Stomach (tissue), 9 donors: Measurements from ENCODE around the gene MAP6D1. TPM values are rescaled to one million over a fixed set of nuclear protein-coding genes. Genes with fewer than 3 reads are reported as not detected.
"Not testable (repeated sequence)": the region's sequence is repeated elsewhere in the genome, so short reads cannot be mapped to it uniquely, and the experiment has no call there.

Experiments
- DNase-seq, 2 donors: peaks; one replicate each; pipeline versions ENCODE4 v3.0.0 to v3.0.0-alpha.2; 2013 to 2019
- H3K27ac ChIP-seq, 5 donors: fragments of 200-600 bp in 4 of 5; sonication (generic) in 4 of 5; one replicate each; pipeline ENCODE4 v1.5.1; 2013 to 2019; ENCODE audit warnings: mild to moderate bottlenecking in 1 of 5, moderate library complexity in 1 of 5
- H3K27me3 ChIP-seq, 3 donors: fragments of 200-600 bp; sonication (generic); one replicate each; pipeline ENCODE4 v1.5.1; 2017 to 2019; ENCODE audit warnings: mixed run types in 1 of 3
- H3K36me3 ChIP-seq, 4 donors: fragments of 200-600 bp; sonication (generic); 1 replicate in 3 of 4; 2 replicates in 1 of 4; pipeline ENCODE4 v1.5.1; 2016 to 2019
- H3K4me1 ChIP-seq, 4 donors: fragments of 200-600 bp; sonication (generic); one replicate each; pipeline ENCODE4 v1.5.1; 2016 to 2019
- H3K4me3 ChIP-seq, 4 donors: fragments of 200-600 bp; sonication (generic) in 3 of 4; one replicate each; pipeline ENCODE4 v1.5.1; 2016 to 2019; ENCODE audit warnings: mild to moderate bottlenecking in 1 of 4
- H3K9me3 ChIP-seq, 4 donors: fragments of 200-600 bp; sonication (generic); one replicate each; pipeline ENCODE4 v1.5.1; 2016 to 2019
- CTCF ChIP-seq, 7 experiments: fragments of 450-650 bp in 4 of 7; fragments of 200-600 bp in 3 of 7; sonication (generic) in 3 of 7; IDR thresholded peaks; one replicate each; pipeline ENCODE4 v1.5.1; 2016 to 2019; ENCODE audit warnings: antibody characterized with exemption in 7 of 7, control low read depth in 2 of 7, mild to moderate bottlenecking in 1 of 7
- EP300 ChIP-seq: sonication (generic); formaldehyde crosslinking; IDR thresholded peaks from one replicate; pipeline ENCODE4 v1.6.1; 2017; ENCODE audit warnings: antibody characterized with exemption
- POLR2A ChIP-seq, 4 donors: fragments of 450-650 bp; IDR thresholded peaks; one replicate each; pipeline ENCODE4 v1.6.1; 2016; ENCODE audit warnings: antibody characterized with exemption in 4 of 4, control low read depth in 2 of 4, mild to moderate bottlenecking in 1 of 4, moderate library complexity in 1 of 4
- POLR2AphosphoS5 ChIP-seq, 3 donors: sonication (generic); formaldehyde crosslinking; IDR thresholded peaks; one replicate each; pipeline ENCODE4 v1.6.1; 2016; ENCODE audit warnings: antibody characterized with exemption in 3 of 3
- WGBS, 5 donors: extraction: QIAGEN DNeasy Blood & Tissue Kit in 3 of 5; methylation state at CpG; one replicate each; pipeline versions ENCODE4 v1.1.5 to v1.1.7; 2013 to 2018; 5-methylcytosine and 5-hydroxymethylcytosine counted together
- intact Hi-C: fragments of 100-400 bp; cut with DNase I; formaldehyde crosslinking; loops from one replicate; pipeline ENCODE4 v1.15.1; 2023; ENCODE audit warnings: low total_unique reads
- polyA plus RNA-seq, 3 donors: library from polyadenylated mRNA; stranded (reverse); fragments of 200-250 nt; gene quantifications; one replicate each; pipeline ENCODE4 v1.2.3, GENCODE V29; 2013
- total RNA-seq, 5 donors: library from RNA; depleted of rRNA; stranded (reverse); fragments of >200 nt; gene quantifications; one replicate each; pipeline versions ENCODE4 v1.1.0 to v1.2.3, GENCODE V29; 2014 to 2016
- donor health status: healthy with polysubstance abuse.
- donor health status: Bipolar disorder and iron deficiency.
- donor health status: healthy.

Gene MAP6D1
- total and polyA plus RNA-seq, 8 donors = 0.25 to 1.0 (median 0.58) TPM; not detected in 5

DNA sequence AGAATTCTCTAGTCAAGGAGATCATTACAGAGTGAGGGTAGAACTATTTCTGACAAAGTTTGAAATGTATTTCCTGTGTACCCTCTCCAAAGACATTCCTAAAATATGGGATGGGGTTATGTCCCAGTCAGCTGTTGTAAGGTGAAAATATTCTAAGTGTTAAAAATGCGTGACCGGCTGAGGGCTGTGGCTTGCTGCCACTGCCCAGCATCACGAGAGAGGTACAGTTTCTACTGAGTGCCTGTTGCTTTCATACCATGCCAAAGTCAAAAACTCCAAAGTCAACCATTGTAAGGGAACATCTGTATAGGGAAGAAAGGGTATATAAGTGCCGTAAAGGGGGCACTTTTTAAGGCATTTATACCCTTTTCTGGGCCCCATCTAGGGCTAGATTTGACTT, 30.9 kb downstream of the MAP6D1 start:
- Histone ChIP-seq H3K9me3 (no peaks in the 10 kb centered on the region), H3K36me3 (peaks cover 37 to 80% (median 78%) of the 10 kb centered on the region in 4 donors), H3K27me3 (no peaks in the 10 kb centered on the region), H3K4me3 (no peak overlapping the region), H3K27ac (no peak overlapping the region), H3K4me1 (no peaks in the 10 kb centered on the region)
- intact Hi-C loops = no loop called here
- TF ChIP-seq CTCF (IDR thresholded peaks at IDR 0.05) (no peak), POLR2A (IDR thresholded peaks at IDR 0.05) (no peak), EP300 (no peak), POLR2AphosphoS5 (IDR thresholded peaks at IDR 0.05) (no peak)
- WGBS, 5 donors = 91 to 95% (median 93%) methylated on average over 4 of the region's 4 CpGs
- DNase-seq = no peak

DNA sequence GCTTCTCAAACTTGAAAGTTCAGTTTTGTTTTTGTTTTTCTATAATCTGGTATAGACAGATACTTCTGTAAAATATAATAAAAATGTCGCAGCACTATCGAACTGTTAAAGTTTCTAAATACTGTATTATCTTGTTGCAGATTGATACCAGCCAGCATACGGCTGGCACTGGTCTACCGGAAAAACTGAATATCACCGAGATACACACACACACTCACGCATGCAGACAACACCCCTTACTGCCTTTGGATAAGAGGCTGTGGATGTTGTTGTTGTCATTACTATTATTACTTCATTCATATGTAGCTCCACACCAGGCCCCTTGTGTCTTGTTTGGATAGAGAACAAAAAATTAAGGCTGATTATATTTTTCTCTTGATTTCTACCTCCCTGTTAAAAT, 32.4 kb downstream of the MAP6D1 start:
- TF ChIP-seq POLR2A (IDR thresholded peaks at IDR 0.05) (no peak), CTCF (IDR thresholded peaks at IDR 0.05) (no peak), EP300 (no peak)
- Histone ChIP-seq H3K4me1 (no peaks in the 10 kb centered on the region), H3K9me3 (no peaks in the 10 kb centered on the region), H3K27ac (no peak overlapping the region), H3K36me3 (peaks cover 26 to 79% (median 74%) of the 10 kb centered on the region in 4 donors), H3K4me3 (no peak overlapping the region), H3K27me3 (no peaks in the 10 kb centered on the region)
- DNase-seq = no peak
- 83 to 96% (median 92%) methylated on average over 6 of the region's 6 CpGs for WGBS, 5 donors
- intact Hi-C loops = no loop called here

DNA sequence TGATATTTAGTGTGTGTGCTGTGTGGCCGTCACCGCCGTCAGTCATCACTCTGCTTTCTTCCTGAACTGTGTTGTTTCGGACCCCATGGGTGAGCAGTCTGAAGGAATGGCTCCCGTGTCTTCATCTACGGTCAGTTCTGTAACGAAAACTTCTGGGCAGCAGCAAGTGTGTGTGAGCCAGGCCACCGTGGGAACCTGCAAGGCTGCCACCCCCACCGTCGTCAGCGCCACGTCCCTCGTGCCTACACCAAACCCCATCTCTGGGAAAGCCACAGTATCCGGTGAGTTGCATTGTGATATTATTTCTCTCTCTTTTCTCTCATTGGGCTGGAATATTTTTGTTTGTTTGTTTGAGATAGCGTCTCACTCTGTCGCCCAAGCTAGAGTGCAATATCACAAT, 34.7 kb downstream of the MAP6D1 start:
- DNase-seq = no peak
- Histone ChIP-seq H3K27ac (no peak overlapping the region), H3K4me3 (no peak overlapping the region), H3K4me1 (no peaks in the 10 kb centered on the region), H3K9me3 (no peaks in the 10 kb centered on the region), H3K27me3 (no peaks in the 10 kb centered on the region), H3K36me3 (peaks cover 38 to 86% (median 85%) of the 10 kb centered on the region in 4 donors)
- WGBS, 5 donors = 94 to 97% (median 95%) methylated on average over 16 of the region's 16 CpGs
- intact Hi-C loops = no loop called here
- no peak for TF ChIP-seq POLR2AphosphoS5 (IDR thresholded peaks at IDR 0.05)
- no peak for TF ChIP-seq CTCF (IDR thresholded peaks at IDR 0.05)
- TF ChIP-seq EP300 = no peak

- DNase-seq = no peak
- WGBS, 5 donors = 87 to 93% (median 91%) methylated on average over 4 of the region's 4 CpGs
- intact Hi-C loops = no loop called here
- no peak for TF ChIP-seq EP300
- Histone ChIP-seq H3K4me3 (no peak overlapping the region), H3K9me3 (no peaks in the 10 kb centered on the region), H3K4me1 (no peaks in the 10 kb centered on the region), H3K27ac (no peak overlapping the region), H3K36me3 (peaks cover 38 to 94% (median 89%) of the 10 kb centered on the region in 4 donors), H3K27me3 (no peaks in the 10 kb centered on the region)
These were observed 35.6 kb downstream of the MAP6D1 start for GRCh38 chr3:183789826-183790225.

- WGBS, 5 donors = 90 to 96% (median 93%) methylated on average over 10 of the region's 10 CpGs
- H3K36me3 ChIP-seq = peaks cover 41 to 93% (median 86%) of the 10 kb centered on the region in 4 donors
These were observed 40.9 kb downstream of the MAP6D1 start for GRCh38 chr3:183784503-183784902.

More at GRCh38 chr3:183784503-183784902, 40.9 kb downstream of the MAP6D1 start:
- intact Hi-C loops, H3K4me3 ChIP-seq, H3K27ac ChIP-seq, H3K27me3 ChIP-seq, DNase-seq, H3K9me3 ChIP-seq: not testable (repeated sequence)
- peaks cover 0 to 17% (median 0%) of the 10 kb centered on the region in 4 donors for H3K4me1 ChIP-seq
